ENCODE data around the gene ARHGEF28.

ARHGEF28 gene

DNA sequence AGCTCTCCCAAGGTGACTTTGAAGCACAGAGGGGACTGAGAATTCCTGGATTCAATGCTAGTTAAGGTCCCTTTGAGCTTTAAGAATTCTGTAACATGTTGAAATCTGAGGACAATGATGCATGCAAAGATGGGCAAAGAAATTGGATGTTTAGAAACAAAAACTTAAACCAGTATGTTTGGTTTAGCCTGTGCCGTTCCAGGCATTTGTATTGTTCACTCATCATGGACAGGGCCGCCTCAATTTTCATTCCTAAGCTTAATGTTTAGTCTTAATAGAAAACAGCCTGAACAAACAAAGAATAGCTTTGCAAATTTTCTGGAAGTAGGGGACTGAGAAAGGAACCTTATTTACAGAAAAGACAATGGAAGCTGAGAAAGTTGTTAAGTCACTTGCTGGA lies 267.8 kb downstream of the ARHGEF28 start:
- in situ Hi-C loops (cut with HindIII; ENCODE audit: low sequenced_read_pairs): no loop called here

DNA sequence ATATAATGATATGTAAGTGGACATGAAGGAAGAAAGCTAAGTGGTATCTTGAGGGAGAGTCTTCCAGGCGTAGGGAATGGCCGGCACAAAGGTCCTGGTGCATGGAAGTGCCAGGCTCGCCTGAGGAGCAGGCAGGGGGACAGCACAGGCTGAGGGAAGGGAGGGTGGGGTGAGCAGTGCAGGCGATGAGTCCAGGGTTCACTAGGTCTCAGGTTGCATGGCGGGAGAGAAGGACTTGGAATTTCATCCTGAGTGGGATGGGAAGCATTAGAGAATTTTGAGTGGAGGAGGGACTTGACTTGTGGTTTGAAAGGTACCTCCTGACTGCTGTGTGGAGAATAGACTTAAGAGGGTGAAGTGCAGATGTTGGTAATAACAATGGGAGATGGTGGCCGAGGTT lies 268.9 kb downstream of the ARHGEF28 start:
- in situ Hi-C loops (cut with HindIII; ENCODE audit: low sequenced_read_pairs): no loop called here

DNA sequence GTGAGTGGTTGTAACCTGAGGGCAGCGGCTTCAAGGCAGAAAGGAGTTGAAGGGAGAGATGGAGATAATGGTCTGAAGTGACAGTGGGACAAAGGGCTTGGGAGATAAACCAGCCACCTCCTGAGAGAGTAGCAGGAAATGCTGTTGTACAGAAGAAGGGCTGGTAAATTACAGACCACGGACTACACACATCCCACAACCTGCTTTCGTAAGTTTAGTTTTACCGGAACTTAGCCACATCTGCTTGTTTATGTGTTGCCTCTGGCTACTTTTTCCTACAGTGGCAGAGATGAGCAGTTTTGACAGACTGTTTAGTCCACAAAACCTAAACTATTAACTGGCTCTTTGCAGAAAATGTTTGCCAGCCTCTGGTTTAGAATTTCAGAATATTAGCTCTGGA lies 269.5 kb downstream of the ARHGEF28 start:
- in situ Hi-C loops (cut with HindIII; ENCODE audit: low sequenced_read_pairs): no loop called here

DNA sequence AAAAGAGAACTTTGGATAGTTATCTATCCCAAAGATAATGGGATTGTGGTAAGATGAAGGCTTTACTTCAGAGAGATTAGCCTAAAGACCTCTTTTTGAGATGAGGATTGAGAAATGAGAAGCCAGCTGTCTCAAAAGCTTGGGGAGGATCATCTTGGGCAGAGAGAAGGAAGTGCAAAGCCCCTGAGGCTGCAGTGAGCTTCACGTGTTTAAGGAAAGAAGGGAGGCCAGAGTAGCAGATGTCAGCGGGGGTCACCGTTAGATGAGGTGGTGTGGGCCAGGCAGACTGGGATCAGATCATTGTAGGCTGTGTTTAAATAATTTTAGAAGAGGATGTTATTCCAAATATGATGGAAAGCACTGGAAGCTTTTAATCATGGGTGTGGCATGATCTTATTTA lies 270.1 kb downstream of the ARHGEF28 start:
- in situ Hi-C loops (cut with HindIII; ENCODE audit: low sequenced_read_pairs): no loop called here

DNA sequence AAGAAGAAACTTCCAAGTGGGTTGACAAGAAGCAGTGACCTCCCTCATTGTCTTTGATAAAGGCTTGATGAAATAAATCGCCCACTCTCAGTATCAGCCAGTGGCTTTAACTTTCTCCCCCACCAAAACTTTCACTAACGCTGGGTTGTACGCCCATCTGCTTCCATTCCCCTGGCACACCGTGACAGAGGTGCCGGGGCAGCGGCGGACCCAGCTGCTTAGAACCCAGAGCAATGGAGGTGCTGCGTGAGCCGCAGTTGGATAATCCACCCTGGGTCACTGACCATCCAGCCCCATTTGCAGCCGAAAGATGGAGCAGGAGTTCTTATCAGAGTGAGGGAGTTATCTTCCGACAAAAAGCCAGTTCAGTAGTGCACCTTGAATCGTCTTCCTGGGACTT lies 270.7 kb downstream of the ARHGEF28 start:
- in situ Hi-C loops (cut with HindIII; ENCODE audit: low sequenced_read_pairs): no loop called here

DNA sequence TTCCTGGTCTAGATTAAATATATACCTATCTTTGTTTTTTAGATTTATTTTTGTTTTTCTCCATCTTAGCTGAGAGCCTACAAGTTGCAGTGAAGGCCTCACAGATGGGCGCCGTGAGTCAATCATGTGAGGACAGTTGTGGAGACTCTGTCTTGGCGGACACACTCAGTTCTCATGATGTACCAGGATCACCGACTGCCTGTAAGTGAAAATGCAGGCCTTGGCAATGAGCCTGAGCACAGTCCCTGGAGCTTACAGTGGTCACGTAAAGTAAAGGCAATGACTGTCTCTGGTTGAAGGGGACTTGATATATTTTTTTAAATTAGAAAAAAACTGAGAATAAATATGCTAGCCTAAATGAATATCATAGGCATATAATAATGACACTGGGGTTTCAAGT lies 271.9 kb downstream of the ARHGEF28 start:
- in situ Hi-C loops (cut with HindIII; ENCODE audit: low sequenced_read_pairs): no loop called here

DNA sequence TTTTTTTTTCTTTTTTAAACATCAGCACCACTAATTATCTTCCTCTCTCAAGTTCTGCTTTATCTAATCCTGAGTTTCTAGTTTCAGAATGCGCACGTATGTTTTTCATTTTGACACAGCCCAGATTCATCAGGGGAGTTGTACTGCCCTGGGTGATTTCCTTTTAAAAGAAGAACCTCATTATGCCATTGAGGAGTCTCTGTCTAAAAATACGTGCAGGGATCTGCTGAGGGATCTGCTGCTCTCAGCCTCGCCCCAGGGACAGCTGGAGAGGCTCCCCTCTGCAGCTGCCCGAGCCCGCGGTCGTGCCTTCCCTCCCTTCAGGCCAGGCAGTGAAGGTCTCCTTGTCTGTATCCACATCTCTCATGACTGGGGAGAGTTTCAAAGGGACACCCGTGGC lies 273.1 kb downstream of the ARHGEF28 start:
- in situ Hi-C loops (cut with HindIII; ENCODE audit: low sequenced_read_pairs): no loop called here

DNA sequence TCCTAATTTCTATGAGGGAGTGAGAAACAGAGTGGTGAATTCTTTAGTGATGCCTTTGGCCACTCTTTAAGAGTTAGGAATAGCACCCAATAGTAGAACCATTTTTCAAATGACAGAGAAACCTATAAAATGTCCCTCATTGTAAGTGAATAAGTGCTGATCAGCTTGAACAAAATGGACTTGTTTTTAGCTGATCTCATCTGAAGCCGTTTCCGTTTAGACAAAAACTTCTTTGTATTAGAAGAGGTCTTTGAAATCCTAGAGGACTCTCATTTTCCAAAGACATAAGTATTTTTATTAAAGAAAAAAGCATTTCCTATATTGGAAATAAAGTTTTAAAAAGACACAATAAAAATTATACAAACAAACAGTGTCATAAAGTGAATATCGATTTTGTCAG lies 273.9 kb downstream of the ARHGEF28 start:
- in situ Hi-C loops (cut with HindIII; ENCODE audit: low sequenced_read_pairs): loop anchor here (5.0 kb wide), 1 partner anchor 757 kb away; no protein-coding TSS in a partner anchor

DNA sequence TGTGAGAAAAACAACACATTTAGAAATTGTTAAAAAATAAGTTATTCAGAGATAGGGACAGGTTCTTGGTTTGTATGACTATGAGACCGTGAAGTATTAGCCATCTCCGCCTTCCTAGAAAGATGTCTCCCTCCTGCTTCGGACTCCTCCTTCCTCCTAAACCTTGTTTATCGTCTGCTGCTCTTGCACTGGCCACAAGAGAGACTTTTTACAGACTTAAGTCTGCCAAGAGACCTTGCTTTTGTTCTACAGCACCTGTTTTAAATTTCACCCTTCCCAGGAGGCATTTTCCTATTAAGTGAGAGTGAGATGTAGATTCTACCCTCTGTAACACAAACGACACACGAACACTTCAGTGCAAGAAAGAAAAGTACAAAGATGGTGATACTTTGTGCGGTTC lies 274.6 kb downstream of the ARHGEF28 start:
- in situ Hi-C loops (cut with HindIII; ENCODE audit: low sequenced_read_pairs): loop anchor here (5.0 kb wide), 1 partner anchor 757 kb away; no protein-coding TSS in a partner anchor

DNA sequence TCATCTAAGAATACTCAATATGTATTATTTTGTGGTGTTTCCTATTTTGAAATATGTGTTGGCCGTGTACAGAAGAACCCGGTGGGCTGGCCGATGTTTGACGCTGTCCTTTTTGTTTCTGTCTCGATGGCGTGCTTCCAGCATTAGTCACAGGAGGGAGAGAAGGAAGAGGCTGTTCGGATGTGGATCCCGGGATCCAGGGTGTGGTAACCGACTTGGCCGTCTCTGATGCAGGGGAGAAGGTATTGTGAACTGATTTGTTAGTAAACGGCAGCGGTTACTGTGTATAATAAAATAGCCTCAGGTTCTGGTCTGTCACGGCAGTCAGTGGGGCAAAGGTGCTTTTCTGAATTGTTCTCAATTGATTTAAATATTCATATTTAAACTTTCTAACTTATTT lies 275.0 kb downstream of the ARHGEF28 start:
- in situ Hi-C loops (cut with HindIII; ENCODE audit: low sequenced_read_pairs): loop anchor here (5.0 kb wide), 1 partner anchor 756 kb away; no protein-coding TSS in a partner anchor

DNA sequence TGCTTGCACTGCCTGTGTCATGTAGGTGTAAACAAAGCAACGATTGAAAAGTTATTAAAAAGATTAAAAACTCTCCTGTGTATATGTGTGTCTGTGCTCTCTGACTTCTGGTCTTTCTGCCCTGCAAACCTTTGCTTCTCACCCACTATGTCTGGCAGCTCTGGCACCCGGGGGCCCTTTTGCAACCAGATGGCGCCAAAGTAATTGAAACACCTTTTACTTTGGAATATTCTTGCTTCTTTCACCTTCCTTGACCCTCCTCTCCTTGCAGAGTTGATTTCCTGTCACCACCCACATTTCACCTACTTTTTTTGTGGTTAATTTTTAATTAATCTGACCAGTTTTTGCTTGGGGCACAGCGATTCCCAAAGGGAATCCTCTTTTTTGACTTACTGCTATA lies 275.5 kb downstream of the ARHGEF28 start:
- in situ Hi-C loops (cut with HindIII; ENCODE audit: low sequenced_read_pairs): loop anchor here (5.0 kb wide), 1 partner anchor 756 kb away; no protein-coding TSS in a partner anchor

DNA sequence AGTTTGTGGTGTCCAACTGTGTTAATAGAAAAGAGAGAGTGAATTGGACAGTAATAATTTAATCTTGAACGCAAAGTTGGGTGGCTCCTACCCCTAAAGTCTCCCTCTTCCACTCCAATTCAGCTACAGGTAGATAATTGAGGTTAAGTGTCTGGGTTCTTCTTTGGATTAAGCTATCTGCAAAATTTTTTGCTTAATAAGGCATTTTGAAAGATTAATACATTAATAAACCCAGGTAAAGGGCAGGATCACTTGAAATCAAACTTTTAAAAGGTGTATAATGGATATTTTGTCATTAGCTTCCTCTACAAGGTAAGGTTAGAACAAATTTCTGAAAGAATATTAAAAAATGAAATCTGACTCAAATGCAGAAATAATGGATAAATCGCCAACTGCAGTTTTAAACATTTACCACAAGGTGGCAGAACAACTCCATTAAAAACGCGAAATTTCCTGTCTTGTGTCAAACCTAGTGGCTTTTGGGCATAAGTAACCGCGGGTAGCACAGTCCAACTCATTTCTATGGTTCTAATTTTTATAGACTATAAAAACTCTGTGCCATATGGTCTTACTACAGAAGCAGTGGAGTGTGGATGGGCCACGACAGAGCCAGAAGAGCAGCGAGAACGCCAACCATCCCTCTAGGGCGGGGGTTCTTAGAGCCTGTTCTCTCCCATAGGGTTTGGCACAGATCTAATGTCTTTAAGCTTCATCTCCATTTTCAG lies 276.5 kb downstream of the ARHGEF28 start:
- in situ Hi-C loops (cut with HindIII; ENCODE audit: low sequenced_read_pairs): loop anchor here (5.0 kb wide), 1 partner anchor 755 kb away; no protein-coding TSS in a partner anchor

DNA sequence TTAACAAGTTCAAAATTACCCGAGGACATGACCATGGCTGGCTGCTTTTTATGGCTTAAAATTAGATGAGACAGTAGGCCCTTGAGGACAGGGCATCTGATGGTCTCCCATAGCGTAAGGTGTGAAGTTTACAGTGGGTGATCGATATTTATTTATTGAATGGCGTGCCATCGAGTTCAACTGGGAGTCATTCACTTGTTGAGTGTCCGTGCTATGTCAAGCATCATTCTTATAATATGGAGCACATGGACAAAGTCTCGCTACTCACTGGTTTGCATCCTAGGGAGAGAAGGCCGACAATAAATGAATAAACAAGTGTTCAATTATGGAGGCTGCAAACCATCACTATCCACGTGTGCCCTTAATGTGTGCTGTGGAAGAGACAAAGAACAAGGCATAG lies 277.2 kb downstream of the ARHGEF28 start:
- in situ Hi-C loops (cut with HindIII; ENCODE audit: low sequenced_read_pairs): loop anchor here (5.0 kb wide), 1 partner anchor 754 kb away; no protein-coding TSS in a partner anchor

DNA sequence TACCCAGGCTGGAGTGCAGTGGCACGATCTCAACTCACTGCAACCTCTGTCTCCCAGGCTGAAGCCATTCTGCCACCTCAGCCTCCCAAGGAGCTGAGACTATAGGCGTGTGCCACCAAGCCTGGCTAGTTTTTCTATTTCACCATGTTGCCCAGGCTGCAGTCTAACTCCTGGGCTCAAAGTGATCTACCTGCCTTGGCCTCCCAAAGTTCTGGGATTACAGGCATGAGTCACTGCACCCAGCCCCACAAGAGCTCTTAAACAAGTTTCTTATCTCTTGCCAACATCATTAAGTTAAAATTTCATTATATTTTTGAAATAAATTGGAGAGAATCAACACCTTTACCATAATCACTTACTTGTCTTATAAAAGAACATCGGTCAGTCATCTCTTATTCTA lies 280.3 kb downstream of the ARHGEF28 start:
- in situ Hi-C loops (cut with HindIII; ENCODE audit: low sequenced_read_pairs): no loop called here

DNA sequence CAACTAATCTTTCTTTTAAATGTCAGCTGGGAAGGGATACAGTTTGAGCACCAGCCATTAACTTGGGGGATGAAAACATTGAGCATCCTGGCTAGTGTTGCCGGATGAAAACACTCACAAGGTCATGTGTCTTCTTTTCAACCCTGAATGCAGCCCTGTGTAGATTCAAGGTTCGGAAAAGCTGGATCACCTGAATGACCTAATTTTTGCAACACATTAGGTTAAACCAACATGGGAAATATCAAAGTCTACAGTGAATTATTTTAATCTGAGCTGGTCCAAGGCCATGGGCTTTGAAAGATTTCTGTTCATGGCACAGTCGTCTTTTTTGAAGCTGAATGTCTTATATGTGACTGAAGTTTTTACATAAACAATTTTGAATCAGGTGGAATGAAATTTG lies 281.2 kb downstream of the ARHGEF28 start:
- in situ Hi-C loops (cut with HindIII; ENCODE audit: low sequenced_read_pairs): no loop called here

DNA sequence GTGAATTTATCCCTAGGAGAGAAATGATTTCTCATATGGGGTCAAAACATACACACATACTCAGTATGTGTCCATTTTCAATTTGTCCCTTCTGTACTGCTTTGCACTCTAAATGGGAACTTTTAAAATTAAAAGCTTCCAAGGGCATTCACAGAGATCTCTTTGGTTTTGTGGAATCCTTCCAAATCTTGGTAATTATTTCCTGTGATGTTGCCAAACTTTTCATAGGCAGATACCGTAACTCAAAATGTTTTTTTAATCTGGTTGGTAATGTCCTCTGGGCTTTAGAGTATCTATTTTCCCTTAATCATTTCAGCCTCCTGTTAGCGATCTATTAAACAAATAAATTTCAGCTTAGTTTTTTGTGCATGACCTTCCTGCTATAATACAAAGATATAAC lies 282.4 kb downstream of the ARHGEF28 start:
- in situ Hi-C loops (cut with HindIII; ENCODE audit: low sequenced_read_pairs): no loop called here

DNA sequence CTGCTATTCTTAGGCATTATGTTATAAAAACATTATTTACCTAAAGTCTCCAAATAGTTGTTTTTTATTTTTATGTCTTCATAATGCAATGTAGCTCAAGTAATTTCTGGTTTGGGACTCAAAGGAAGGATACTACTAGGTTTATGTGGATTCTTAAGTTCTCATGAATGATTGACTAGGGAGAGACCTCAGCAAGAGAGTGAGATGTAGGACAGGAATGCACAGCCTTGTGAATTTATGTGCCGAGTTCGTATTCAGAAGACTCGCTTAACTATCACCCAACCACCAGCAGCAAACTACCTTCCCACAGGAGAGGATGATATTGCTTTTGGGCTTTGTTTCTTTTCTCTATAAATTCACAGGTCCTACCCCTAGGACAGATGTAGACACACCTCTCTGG lies 282.9 kb downstream of the ARHGEF28 start:
- in situ Hi-C loops (cut with HindIII; ENCODE audit: low sequenced_read_pairs): no loop called here

DNA sequence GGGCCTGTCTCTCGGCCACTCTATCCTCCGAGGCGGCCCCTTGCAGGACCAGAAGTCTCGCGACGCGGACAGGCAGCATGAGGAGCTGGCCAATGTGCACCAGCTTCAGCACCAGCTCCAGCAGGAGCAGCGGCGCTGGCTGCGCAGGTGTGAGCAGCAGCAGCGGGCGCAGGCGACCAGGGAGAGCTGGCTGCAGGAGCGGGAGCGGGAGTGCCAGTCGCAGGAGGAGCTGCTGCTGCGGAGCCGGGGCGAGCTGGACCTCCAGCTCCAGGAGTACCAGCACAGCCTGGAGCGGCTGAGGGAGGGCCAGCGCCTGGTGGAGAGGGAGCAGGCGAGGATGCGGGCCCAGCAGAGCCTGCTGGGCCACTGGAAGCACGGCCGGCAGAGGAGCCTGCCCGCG lies 283.5 kb downstream of the ARHGEF28 start:
- in situ Hi-C loops (cut with HindIII; ENCODE audit: low sequenced_read_pairs): no loop called here

DNA sequence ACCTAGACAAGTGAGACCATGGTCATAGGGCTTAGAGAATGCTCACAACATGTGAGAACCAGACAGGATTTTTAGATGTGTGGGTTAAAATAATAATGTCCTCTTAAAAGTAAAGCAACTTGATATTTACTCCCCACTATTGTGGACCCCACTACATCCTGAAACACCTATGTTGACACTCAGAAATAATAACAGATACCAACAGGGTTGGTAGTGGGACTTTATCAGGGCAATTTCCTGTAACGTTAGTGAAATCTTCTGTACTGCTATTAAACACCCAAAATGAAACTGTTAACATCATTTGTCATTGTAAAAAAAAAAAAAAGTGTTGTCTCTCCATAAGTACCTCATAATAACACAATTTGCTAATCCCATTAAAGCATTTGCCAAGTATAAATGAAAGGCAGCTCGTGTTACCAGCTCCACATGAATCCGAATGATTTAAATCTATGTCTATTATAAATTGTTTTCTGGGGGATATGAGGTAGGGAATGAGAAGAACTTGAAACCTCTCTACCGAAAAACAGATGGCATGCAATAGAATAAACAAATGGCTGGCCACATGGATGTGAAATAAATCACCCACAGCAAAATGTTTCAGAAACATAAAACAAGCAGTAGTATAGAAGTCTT lies 285.9 kb downstream of the ARHGEF28 start:
- in situ Hi-C loops (cut with HindIII; ENCODE audit: low sequenced_read_pairs): no loop called here

DNA sequence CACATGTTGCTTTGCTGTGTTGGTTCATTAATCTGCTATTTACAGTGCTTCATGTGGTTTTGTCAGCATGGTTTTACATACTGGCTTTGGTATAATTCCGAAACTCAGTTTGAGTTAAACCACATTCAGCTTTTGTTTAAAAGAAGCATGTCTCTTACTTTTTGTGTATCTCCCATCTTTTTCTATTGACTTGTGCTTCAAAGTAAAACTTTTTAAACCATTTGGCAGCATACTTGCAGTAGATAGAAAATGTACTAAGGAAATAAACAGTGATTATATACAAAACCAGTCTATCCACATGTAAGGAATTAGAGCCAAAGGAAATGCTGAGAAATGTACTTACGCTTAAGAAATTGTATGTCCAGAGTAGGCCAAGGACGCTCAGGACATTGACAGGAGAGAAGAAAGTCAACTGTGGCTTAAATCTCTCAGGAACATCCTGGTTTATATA lies 286.9 kb downstream of the ARHGEF28 start:
- in situ Hi-C loops (cut with HindIII; ENCODE audit: low sequenced_read_pairs): no loop called here

DNA sequence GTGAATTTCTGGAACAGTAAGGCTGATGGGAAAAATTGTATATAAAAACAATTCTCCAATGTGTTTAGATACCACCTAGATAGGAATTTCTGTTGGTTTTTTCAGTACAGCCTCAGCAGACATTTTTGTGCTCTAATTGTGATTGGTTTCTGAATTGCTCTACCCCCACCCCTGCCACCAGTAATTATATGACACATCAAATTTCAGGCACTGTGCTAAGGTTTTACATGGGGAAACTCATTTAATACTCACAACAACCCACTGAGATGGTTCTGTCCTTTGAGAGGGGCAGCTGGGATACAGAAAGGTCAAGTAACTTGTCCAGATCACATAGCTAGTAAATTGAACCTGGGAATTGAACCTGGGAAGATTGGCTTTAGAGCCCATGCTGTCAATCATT lies 288.0 kb downstream of the ARHGEF28 start:
- in situ Hi-C loops (cut with HindIII; ENCODE audit: low sequenced_read_pairs): no loop called here

DNA sequence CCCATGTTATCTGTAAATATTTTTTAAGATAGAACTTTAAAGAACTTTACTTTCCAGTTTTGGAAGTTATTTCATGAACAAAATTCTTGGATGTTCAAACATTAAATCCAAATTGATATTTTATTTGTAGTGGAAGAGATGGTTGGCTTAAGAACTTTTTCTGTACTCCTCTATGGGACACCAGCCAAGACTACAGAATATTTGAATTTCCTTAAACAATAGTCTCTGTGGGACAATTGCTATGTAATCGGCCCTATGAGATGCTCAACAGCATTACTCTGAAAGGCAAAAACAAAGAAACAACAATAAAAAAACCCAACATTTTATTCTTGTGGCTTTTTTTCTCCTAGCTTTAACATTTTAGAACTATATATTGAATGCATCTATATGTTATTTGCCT lies 289.3 kb downstream of the ARHGEF28 start:
- in situ Hi-C loops (cut with HindIII; ENCODE audit: low sequenced_read_pairs): no loop called here

All from endothelial cell of hepatic sinusoid (primary cell).